GM18508 (cell line): ENCODE results near the gene RNF130.

Experiments
- ATAC-seq: cut with Tn5 transposase; IDR thresholded peaks from one replicate; pipeline ENCODE4 v1.9.1; 2021; ENCODE audit warnings: moderate number of reproducible peaks; ENCODE audit not compliant: insufficient read depth, unreplicated experiment

The RNF130 gene

DNA sequence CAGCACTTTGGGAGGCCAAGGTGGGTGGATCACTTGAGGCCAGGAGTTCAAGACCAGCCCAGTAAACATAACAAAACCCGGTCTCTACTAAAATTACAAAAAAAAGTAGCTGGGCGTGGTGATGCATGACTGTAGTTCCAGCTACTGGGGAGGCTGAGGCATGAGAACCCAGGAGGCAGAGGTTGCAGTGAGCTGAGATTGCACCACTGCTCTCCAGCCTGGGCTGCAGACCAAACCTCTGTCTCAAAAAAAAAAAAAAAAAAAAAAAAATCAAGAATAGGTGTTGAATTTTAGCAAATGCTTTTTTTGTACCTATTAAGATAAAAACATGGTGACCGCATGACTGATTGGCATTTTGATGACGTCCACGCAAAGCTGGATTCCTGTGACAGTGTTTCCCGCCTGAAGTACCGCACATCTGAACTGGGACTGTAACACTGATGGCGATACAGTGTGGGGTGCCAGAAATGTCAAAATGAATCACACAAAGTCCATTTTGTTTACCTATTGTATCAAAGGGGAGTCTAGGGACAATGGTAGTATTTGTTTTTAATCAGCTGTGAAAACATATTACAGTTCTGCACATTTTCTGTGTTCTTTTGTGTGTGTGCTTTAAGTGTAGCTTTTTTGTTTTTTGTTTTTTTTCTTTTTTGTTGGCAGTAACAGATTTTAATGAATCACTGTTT is 140.6 kb downstream of the RNF130 start:
- ATAC-seq: no peak

DNA sequence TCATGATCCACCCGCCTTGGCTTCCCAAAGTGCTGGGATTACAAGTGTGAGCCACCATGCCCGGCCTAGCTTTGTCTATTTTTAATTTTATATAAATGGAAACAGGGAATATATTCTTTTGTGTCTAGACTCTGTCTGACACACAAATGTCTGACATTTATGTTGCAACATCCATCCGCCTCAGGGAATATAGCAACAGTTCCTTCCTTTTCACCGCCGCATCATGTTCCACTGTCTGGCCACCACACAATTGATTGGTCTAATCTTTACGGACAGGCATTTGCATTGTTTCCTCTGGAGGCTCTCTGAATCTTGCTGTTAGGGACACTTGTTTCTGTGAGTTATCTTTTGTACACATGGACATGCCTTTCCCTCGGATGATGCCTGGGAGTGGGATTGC is 143.7 kb downstream of the RNF130 start:
- ATAC-seq: no peak

DNA sequence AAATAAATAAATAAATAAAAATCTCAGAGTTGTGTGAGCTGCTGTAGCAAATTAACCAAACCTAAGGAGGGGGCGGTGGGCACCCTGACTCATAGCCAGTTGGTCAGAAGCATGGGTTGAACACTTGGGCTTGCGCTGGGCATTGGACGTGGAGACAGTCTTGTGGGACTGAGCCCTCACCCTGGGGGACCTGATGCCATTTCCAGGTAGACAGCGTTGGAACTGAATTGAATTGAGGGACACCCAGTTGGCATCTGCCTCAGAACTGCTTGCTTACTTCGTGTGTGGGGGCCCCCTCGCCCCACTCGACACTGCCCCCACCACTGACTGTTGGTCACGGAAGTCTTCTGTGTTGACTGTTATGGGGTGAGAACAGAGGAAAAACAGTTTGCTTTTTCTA is 144.9 kb downstream of the RNF130 start:
- ATAC-seq: no peak

DNA sequence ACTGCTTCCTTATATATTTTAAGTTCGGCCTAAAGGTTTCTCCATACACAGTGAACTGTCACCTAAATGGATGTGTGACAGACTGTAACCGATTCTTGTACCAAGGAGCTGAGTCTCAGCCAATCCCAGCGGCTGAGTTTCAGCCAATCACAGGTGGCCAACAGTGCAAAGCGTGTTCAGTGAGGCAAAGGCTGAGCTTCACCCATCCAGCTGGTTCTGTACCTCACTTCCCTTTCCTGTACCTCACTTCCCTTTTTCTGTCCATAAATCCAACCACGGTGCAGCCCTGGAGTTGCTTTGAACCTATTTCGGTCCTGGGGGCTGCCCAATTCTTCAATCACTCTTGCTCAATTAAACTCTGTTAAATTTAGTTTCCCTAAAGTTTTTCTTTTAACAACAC is 148.1 kb downstream of the RNF130 start:
- ATAC-seq: no peak

DNA sequence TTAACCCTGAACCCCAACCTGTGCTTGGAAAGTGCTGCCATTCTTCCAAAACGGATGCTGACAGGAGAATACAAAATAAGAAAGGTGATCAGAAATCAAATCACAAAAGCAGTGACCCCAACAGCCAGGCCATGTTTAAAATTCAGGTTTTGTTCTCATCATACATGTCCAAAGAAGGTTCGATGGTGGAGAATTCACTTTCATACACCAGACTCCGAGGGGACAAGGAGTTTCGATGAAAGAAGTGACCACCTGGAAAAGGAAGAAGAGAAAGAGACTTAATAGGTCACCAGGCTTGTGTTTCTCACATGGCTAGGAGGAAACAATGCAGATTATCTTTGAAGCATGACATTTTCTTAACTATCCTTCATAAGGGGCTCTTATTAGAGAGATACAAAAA is 151.4 kb downstream of the RNF130 start:
- no peak for ATAC-seq

DNA sequence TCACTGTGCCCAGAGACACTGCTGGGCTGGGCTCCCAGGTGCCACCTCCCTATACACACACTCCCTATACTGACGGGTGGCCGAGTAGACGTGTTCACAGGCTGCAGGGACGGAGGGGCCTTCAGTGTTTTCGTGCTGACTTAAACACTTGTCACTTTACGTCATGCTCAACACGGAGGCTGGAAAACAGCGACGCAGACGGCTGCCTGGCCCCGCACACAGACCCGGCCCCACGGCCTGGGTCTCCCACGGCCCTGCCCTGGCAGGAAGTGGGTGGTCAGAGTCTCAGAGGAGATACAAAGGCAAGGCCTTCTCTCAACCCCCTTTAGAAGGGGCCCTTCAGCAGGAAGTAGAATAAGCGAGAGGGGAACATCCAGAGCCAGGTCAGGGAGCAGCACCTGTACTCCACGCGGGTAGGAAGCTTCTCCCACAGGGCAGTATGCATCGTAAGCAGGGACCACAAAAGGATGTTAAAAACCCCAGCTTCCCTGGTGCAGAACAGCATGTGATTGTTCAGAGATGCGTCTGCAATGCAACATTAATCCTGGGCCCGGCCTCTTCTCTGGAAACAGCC is 152.0 kb downstream of the RNF130 start:
- no peak for ATAC-seq

DNA sequence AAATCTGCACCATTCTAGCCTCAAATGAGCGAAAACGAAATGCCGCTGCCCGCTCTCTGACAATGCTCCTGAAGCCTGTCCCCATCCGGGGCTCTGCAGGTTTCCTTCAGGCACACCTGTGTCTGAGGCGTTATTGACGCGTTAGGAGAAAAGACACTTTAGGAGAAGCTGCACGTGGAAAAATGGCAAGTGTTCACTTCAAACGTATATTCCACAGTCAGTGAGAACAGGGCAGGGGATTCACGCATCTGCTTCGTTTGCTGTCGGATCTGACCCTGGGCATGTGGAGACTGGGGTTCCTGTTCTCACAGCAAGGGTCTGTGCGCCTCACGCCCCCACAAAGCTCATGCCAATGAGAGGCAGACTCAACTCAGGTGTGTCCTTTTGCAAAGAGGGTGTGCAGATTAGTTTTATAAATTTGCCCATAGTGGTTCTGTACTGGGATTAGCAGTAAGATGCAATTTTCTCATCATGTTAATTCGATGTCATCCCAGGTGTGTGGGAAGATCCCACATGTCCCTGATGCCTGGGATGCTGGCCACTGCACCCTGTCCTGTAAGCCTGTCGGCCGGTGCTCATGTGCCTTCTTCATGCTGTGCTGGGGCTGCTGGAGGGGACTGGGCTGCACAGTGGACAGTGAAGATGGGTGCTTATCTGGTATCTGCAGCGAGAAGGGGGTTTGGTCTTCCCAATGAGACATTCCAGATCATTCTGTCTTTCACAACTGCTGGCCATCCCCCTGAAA is 152.6 kb downstream of the RNF130 start:
- no peak for ATAC-seq

DNA sequence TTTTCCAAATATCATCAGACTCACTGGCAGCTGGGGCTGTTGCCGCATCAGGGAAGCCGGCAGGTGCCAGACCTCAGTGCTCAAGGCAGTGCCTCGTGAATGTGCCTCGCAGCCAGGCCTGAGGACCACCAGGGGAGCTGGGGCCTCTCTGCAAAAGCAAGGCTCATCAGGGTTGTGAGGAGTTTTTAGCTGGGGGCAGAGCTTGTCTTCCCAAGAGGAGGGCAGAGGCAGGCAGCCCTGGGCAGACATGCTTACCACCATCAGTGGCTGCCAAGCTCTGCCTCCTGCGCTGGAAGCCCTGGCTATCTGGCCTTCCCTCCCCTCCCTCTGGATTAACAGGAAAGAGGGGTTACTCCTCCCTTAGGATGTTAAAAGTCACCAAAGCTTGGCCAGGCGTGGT is 155.0 kb downstream of the RNF130 start:
- no peak for ATAC-seq

DNA sequence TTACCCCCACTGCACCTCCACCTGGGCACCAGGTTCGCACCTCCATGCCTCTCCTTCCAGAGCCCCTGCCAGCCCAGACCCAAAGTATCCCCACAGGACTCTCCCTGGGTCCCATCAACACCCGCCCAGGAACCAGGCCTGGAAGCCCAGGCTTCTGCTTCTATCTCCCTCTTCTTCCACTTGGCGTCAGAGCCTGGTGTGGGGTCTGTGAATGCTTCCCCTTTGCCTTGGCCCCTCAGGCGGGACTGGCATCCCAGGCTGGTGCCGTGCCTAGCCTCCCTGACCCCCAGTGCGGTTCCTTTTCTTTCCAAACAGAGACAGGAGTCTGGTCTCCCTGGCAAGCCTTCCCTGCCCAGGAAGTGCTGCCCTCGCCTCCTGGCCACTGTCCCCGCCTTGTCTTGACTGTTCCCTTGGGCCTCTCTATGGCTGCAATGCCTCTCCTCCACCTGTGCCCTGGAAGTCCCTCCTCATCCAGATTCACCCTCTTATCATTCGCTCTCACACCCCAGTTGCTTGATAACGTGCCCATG is 156.1 kb downstream of the RNF130 start:
- no peak for ATAC-seq

DNA sequence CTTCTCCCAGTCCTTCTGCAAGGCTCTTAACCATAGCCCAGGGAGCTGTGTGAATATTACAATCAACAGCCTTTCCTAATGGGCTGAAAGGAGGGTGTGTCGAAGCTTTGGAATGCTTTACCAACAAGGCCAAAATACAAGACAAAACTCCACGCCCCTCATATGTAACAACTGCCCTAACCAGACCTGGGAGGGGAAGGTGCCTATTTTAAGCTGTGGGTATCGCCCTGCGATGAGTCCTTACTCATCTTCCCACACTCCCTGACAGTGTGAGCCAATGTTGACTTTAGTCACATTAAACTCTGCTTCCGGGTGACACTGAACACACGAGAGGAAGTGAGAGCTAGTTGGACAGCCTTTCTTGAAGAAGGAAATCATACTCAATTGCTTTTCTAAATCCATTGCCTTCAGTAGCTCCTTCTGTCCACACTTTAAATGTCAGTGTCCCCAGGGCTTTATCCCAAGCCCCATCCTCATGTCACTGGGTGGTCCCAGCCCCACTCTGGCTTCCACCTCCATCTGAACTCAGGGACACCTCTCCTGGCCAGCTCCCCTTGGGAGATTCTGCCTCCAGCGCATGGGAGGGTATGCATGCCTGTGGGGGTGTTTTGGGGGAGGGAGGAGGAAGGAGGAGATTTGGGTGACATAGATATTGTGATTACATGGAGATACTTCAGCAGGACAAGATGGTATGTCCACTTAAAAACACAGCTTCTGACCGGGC is 157.4 kb downstream of the RNF130 start:
- no peak for ATAC-seq

DNA sequence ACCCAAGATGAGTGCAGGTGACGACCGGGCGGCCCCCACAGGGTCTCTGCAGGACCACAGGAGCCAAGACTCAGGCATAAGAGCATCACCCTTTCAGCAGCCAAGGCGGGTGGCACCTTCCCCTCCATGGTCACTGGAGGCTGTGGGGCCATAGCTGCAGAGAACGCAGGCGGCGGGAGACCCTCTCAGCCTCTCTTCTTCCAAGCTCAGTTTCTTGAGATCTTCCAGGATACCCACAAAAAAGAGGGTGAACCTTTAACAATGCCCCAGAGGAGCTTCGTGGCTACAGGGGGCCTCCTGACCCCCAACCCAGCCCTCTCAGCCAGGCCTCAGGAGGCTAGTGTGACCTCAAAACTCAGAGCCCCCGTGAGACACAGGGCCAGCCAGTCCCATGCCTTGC is 158.1 kb downstream of the RNF130 start:
- ATAC-seq: no peak

DNA sequence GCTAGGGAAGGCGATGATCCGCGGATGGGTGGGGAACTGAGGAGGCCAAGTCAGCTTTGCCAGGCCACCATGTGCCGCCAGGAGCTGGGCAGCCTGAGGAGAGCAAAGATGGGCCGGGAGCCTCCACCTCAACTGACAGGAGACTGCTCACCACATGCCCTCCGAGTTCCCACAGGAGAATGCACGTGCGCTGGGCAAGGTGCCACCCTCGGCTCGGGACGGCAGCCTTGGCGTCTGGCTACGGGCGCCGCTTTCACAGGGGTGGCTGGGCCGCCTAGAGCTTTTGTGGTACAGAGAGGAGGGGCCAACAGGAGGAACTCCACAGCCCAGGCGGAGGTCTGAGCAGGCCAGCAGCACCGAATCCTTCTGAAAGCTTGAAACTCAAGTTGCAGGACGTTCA is 158.6 kb downstream of the RNF130 start:
- no peak for ATAC-seq

DNA sequence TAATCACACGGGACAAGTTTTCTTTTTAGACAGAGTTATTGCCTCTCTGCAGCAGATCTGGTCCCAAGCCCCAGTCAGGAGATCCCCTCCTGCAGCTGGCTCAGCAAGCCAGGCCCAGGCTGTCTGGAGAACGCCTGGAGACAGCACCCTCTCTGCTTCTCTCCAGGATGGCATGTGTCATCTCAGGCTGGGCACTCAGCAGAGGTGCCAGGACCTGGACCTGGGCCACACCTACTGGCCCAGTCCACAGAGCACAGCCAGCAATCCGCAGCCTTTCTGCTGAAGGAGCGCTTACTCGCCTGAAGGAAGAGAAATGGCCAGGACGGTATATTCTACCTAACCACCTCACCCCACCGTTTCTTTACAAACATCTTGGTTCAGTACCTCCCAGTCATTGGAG is 159.2 kb downstream of the RNF130 start:
- ATAC-seq: no peak

DNA sequence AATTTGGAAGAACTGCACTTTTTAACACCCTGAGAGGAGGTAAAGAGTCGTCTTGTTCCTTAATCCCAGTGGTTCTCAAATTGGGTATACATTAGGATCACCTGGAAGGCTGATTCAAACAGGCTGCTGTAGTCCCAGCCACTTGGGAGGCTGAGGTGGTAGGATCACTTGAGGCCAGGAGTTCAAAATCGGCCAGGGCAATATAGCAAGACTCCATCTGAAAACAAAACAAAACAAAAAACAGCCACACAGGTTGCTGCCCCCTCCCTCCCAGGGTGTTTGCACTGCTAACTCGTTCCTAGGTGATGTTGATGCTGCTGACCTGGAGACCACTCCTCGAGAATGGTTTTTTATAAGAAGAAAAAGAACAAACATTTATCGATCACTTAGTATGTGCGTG is 162.3 kb downstream of the RNF130 start:
- ATAC-seq: no peak

DNA sequence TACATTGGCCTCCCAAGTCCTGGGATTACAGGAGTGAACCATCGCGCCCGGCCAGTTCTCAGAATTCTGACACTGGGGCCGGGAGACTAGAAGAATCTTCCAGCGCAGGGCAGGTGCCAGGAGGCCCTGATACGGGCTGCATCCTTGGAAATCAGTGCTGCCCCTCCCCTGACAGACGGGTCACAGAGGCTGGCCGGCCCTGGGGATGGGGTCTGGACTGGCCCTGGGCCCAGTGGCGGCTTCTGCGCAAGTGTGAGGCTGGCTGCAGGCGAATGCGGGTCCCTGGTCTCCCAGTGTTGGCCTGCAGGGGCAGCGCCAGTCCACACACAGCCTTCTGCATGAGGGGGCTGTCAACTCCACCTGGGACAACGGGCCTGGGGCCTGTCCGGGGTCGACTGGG is 163.0 kb downstream of the RNF130 start:
- no peak for ATAC-seq

DNA sequence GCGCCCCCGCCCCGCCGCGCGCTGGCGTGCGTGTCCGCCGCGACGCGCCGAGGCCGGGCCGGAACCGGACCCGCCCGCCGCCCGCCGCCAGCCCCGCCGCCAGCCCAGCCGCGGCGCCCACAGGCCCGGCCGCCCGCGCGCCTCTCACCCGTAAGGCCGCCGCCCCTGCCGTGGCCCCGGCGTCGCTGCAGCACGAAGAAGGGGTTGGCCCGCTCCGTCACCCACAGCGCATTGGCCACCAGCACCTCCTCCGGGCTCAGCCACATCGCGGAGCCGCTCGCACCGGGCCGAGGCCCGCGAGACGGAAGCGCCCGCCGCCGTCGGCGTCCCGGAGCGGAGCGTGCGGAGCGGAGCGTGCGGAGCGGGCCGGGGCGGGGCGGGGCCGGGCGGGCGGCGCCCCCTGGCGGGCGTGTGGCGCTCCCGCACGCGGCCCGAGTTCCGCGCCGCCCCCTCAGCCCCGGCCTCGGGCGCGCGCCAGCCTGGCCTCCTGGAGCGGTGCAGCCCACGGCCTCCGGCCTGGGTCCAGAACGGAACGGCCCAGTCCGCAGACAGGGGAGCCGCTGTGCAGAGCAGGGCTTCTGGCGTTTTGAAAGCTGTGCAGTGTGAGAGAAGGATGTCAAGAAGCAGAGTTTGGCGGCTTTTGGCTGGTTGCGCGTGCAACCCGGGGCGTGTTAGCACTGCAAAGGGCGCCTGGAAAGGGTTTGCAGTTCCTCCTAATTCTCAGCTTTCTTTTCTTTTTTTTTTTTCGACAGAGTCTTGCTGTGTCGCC is 163.8 kb downstream of the RNF130 start, which contains the start of gene TBC1D9B:
TBC1D9B (minus strand) TSS at position 342 of the 769 bp plus-strand sequence; CDS start at position 266, 76 bp downstream.
- ATAC-seq: no peak

DNA sequence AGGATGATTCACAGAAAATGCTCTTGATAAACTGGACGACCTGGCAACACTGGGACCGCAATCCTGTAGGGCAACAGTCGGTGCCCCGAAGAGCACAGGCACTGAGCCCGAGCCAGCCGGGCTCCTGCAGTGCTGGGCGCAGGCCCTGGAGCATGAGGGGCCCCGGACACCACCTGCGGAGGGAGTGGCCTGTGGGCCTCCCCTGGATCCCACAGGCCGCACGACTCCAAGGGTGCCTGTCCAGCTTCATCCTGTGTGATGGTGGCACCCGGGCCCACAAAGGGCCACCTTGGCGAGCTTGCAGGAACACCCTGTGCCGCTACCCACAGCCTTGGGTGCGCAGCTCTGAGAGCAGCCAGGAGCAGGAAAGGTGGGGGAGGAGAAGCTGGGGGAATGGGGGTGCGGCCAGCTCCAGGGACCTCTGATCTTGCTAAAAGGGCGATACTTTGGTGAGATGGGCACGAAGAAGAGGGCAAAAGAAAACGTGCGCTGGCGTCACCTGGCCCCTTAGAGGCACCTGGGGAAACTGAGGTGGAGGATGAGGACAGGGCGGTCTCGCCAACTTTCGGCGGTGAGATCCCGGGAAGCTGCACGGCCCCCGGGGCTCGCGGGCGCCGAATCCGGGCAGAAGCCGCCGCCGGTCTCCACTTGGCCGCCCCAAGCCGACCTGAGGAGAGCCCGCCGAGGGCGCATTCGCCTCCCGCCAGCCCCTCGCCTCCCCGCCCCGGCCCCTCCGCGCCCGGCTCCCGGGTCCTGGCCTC is 164.6 kb downstream of the RNF130 start:
- no peak for ATAC-seq

DNA sequence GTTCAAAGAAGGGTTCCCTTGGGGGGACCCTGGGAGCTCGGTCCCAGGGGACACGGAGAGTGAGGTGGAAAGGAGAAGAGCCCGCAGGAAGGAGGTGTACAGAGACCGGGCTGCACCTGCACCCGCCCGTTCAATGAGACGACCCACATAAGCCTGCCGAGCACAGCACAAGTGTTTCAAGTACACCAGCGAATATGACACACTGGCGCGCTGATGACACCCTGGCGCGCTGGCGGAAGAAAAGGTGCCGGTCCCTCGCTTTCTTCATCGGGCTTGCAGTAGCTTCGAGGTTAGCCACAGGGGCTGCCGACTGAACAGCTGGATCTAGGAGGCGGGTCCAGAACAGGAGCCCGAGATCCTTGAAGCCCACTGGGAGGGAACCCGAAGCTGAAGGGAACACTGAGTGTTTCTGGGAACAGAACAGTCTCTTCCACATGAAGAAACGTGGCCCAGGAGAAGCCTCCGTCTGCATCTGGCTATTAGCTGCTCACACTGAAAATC is 165.2 kb downstream of the RNF130 start:
- ATAC-seq: no peak

DNA sequence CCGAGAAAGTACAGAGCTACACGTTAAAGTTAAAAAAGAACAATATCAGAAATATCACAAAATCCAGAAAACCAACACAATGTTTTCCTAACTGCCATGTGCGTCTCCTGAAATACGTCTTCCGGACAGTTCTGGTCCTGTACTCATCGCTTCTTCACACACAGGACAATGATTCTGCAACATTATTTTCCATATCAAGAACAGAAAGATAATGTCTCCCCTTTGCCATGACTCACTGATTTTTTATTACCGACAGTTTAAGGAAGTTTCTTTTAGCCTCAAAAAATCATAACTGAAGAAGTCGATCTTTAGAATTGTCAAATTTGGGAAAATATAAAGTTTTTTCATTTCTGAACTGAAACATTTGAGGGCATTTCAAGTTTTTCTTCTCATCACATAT is 166.4 kb downstream of the RNF130 start:
- ATAC-seq: no peak
